Heart right ventricle (tissue), 16 donors: ENCODE data around the gene AGBL1. TPM values are rescaled to one million over a fixed set of nuclear protein-coding genes. Genes with fewer than 3 reads are reported as not detected.

Experiments
- ATAC-seq, 8 donors: fragments of 200-7000 bp; cut with Tn5 transposase; one replicate each; pipeline ENCODE4 v1.9.1; 2020; ENCODE audit warnings: mild to moderate bottlenecking in 8 of 8, moderate library complexity in 8 of 8, moderate number of reproducible peaks in 1 of 8
- DNase-seq, 2 donors: peaks; one replicate each; pipeline ENCODE4 v3.0.0-alpha.2; 2020
- H3K27ac ChIP-seq, 10 donors: fragments of 200-600 bp; sonication (generic) in 2 of 10; one replicate each; pipeline versions ENCODE4 v1.5.0 to v1.8.0; 2020 to 2022; ENCODE audit warnings: mild to moderate bottlenecking in 3 of 10
- H3K27me3 ChIP-seq, 7 donors: fragments of 200-600 bp; one replicate each; pipeline ENCODE4 v1.8.0; 2021 to 2022; ENCODE audit warnings: mild to moderate bottlenecking in 2 of 7
- H3K36me3 ChIP-seq, 9 donors: fragments of 200-600 bp; sonication (generic) in 1 of 9; one replicate each; pipeline versions ENCODE4 v1.5.0 to v1.8.0; 2020 to 2022; ENCODE audit warnings: mild to moderate bottlenecking in 2 of 9
- H3K4me1 ChIP-seq, 9 donors: fragments of 200-600 bp; sonication (generic) in 1 of 9; one replicate each; pipeline versions ENCODE4 v1.5.0 to v1.8.0; 2020 to 2022; ENCODE audit warnings: mild to moderate bottlenecking in 4 of 9
- H3K4me3 ChIP-seq, 10 donors: fragments of 200-600 bp; sonication (generic) in 2 of 10; one replicate each; pipeline versions ENCODE4 v1.5.0 to v1.8.0; 2020 to 2022; ENCODE audit warnings: mild to moderate bottlenecking in 7 of 10, moderate library complexity in 2 of 10
- H3K9me3 ChIP-seq, 11 donors: fragments of 200-600 bp in 10 of 11; sonication (generic) in 2 of 11; one replicate each; pipeline versions ENCODE4 v1.5.0 to v1.8.0; 2013 to 2022; ENCODE audit warnings: mild to moderate bottlenecking in 2 of 11, control low read depth in 1 of 11, moderate library complexity in 1 of 11
- WGBS, 2 donors: extraction: QIAGEN DNeasy Blood & Tissue Kit; methylation state at CpG; one replicate each; pipeline ENCODE4 v1.1.7; 2013; ENCODE audit warnings: inconsistent platforms in 1 of 2; 5-methylcytosine and 5-hydroxymethylcytosine counted together
- intact Hi-C, 10 donors: fragments of 100-400 bp; cut with DNase I; formaldehyde crosslinking; loops; one replicate each; pipeline versions ENCODE4 v1.11.1 to v1.14.2; 2022
- polyA plus RNA-seq, 2 donors: library from polyadenylated mRNA; stranded (reverse); fragments of 200-250 nt; gene quantifications; one replicate each; pipeline ENCODE4 v1.2.3, GENCODE V29; 2013
- total RNA-seq, 10 donors: library from RNA; stranded (reverse); fragmentation: NEBNext Ultra II Directional in 3 of 10; extraction: Animal tissue kit (Norgen Biotek cat#: 25700) in 3 of 10; gene quantifications; one replicate each; pipeline versions ENCODE4 v1.2.1 to v1.2.4, GENCODE V29; 2021 to 2023
- TF ChIP-seq, protein P1 (sequence below), 9 donors: fragments of 200-600 bp; sonication (generic) in 2 of 9; IDR thresholded peaks; one replicate each; pipeline versions ENCODE4 v1.5.0 to v1.8.0; 2021 to 2022; ENCODE audit warnings: antibody characterized with exemption in 9 of 9, mild to moderate bottlenecking in 5 of 9, moderate library complexity in 1 of 9
- donor health status: Arrhythmogenic right ventricular cardiomyopathy.
- donor health status: ischemic (EF 13 %, LVEDD 7.1; RV severe dilation, severe dysfunction).
- donor health status: healthy with polysubstance abuse.
- donor health status: DM: no; HTN: yes; CAD: no.
- donor health status: DM: no; HTN: no; CAD: no.
- donor health status: ischemic (EF 25% LVEDD 6.9; RV normal size, moderate dysfunction).
- donor health status: ischemic (EF 25% LVEDD 5.7; RV mildly dilated, moderate dysfunction).
- donor health status: healthy.
- donor health status: DM: yes; HTN: yes; CAD: no.
- donor health status: Ischemic cardiomyopathy.
- donor health status: ischemic (EF 35%, LVEDD 5.7; RV mildly dilated, moderate dysfunction).
- donor health status: nonischemic (EF 11% LVEDD 7.7; RV severe dilation, severe dysfunction).
- donor health status: DM: yes; HTN: yes; CAD: no.
- donor health status: PGD.
- donor health status: ischemic (EF 29% LVEDD 5.4; RV normal size, mild dysfunction).
- donor health status: nonischemic (EF 23%, LVEDD 6.1; RV moderate dilation, normal function).

Gene AGBL1
- total and polyA plus RNA-seq, 12 donors, result 0.02 to 0.13 (median 0.09) TPM; not detected in 7

DNA sequence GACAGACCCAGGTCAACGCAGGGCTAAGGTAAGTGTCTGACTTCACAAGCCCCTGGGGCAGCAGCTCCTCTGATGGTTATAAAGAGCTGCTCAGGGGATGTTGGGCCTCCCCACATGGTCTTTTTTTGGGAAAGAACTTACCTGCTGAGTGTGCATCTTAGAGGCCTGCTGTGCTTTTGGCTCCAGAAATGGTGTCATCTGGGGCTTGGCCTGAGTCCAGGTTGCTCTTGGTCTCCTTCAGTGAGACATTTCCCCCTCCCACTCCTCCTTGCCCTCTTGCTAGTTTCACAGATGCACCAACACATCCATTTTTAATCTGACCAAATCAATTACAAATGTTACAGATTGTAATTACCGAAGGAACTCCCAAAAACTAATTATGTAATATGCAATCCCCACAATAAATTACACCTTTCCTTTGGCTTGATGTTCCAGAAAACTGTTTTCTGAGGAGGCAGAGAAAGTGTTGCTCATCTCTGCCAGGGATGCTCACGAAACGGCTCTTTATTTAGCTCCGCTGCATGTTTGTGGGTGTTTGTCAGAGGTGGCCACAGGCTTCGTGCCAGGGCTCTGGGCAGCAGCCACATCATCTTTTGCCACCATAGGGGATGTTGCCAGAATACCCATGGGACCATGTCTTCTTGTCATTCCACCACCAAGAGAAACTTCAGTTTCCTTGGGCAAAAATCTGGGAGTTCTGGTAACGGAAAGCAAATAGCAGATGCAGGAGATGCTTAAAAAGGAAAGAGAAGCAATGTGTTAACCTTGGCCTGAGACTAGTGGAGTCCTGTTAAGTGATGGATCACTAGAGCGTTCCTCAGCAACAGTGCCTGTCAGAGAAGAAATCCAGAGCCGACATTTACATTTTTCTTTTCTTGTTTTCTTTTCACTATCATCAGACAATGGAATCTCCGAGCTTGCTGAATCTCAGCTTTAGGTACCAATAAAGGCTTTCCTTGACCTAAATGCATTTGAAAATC is 799.9 kb downstream of the AGBL1 start:
- Histone ChIP-seq H3K4me1 (peaks cover 0 to 24% (median 5%) of the 10 kb centered on the region in 9 donors), H3K4me3 (no peak overlapping the region), H3K9me3 (no peaks in the 10 kb centered on the region), H3K27ac (peak overlapping the region in 2 of 10 donors; percentile 16 to 25), H3K27me3 (no peaks in the 10 kb centered on the region), H3K36me3 (no peaks in the 10 kb centered on the region)
- DNase-seq, result peak; percentile 26 to 28
- 63 to 78% methylated on average over 10 of the region's 10 CpGs for WGBS, 2 donors
- intact Hi-C loops, result no loop called here
- peak in 7 of 8 donors; percentile 38 to 92 (median 71) for ATAC-seq
- TF ChIP-seq, protein P1, sequence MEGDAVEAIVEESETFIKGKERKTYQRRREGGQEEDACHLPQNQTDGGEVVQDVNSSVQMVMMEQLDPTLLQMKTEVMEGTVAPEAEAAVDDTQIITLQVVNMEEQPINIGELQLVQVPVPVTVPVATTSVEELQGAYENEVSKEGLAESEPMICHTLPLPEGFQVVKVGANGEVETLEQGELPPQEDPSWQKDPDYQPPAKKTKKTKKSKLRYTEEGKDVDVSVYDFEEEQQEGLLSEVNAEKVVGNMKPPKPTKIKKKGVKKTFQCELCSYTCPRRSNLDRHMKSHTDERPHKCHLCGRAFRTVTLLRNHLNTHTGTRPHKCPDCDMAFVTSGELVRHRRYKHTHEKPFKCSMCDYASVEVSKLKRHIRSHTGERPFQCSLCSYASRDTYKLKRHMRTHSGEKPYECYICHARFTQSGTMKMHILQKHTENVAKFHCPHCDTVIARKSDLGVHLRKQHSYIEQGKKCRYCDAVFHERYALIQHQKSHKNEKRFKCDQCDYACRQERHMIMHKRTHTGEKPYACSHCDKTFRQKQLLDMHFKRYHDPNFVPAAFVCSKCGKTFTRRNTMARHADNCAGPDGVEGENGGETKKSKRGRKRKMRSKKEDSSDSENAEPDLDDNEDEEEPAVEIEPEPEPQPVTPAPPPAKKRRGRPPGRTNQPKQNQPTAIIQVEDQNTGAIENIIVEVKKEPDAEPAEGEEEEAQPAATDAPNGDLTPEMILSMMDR (IDR thresholded peaks at IDR 0.05), result no peak

DNA sequence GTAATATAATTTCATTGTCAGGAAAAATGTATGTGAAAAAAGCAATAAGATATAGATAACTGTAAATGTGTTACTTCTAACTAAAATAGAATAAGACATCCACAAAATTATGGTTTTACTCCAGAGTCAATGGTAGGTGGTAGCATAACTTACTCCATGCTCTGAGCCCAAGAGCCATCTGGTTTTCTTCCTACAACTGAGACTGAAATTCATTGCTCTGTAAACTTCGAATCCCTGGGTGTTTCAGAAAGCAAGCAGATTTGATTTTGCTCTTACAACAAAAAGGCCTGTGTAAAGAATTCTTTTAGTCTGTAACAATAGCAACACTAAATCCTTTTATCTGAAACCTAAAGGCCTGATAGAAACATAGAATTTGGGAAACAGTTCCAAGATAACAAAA is 805.9 kb downstream of the AGBL1 start:
- H3K36me3 ChIP-seq, result no peaks in the 10 kb centered on the region
- TF ChIP-seq, protein P1 (IDR thresholded peaks at IDR 0.05), result no peak
- 39 to 62% methylated on average over 1 of the region's 1 CpG for WGBS, 2 donors

DNA sequence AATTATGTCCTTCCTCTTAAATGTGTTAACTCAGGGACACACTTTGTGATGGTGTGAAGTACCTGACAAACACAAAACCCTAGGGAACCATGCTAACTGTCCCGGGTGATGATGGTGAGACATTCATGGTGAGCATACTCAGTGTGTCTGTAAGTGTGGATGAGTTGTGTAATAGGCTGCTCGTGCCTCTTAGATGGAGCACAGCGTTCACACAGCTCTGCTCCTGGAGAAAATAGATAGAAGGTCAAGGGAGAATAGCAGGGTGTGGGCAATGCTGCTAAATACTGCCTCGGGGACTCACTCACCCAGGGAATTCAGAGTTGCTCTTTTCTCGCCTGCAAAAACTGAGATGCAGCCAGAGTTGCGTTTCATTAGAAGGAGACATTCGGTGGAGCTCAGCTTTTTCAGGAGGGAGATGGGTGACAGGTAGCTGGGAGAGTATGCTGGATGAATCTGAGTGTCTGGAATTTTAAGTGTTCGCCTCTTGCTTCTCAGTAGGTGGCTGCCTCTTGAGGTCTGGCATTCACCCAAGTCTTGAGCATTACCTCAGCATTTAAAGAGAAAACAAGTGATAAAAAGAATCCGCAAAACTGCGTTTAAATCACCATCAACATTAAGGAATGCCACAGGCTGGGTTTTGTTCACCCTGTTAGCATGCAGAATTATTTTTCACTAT is 813.2 kb downstream of the AGBL1 start:
- peak in 4 of 8 donors; percentile 29 to 50 (median 46) for ATAC-seq
- intact Hi-C loops, result loop anchor here in 1 of 10 donors (10.0 kb wide), 1 partner anchor 58 kb away; no protein-coding TSS in a partner anchor

More for the DNA sequence above, 805.9 kb downstream of the AGBL1 start:
- Histone ChIP-seq H3K4me3 (no peak overlapping the region), H3K27ac (no peak overlapping the region), H3K27me3 (no peaks in the 10 kb centered on the region), H3K4me1 (no peaks in the 10 kb centered on the region), H3K9me3 (no peaks in the 10 kb centered on the region)
- intact Hi-C loops, result no loop called here
- no peak for ATAC-seq
- DNase-seq, result no peak

More for the DNA sequence above, 813.2 kb downstream of the AGBL1 start:
- Histone ChIP-seq H3K4me3 (no peak overlapping the region), H3K27me3 (no peaks in the 10 kb centered on the region), H3K36me3 (no peaks in the 10 kb centered on the region), H3K27ac (no peak overlapping the region), H3K9me3 (peaks cover 0 to 6% (median 0%) of the 10 kb centered on the region in 11 donors), H3K4me1 (peaks cover 0 to 12% (median 0%) of the 10 kb centered on the region in 9 donors)
- TF ChIP-seq, protein P1 (IDR thresholded peaks at IDR 0.05), result no peak
- no peak for DNase-seq
- WGBS, 2 donors, result 26 to 33% methylated on average over 10 of the region's 10 CpGs
